OCI-LY3 (cell line): ENCODE measurements around the gene SIVA1.

Source experiments
- CTCF ChIP-seq: fragments of 200-600, 300-600 bp; sonication (generic); IDR thresholded peaks from 2 replicates; pipeline ENCODE4 v1.5.1; 2014; ENCODE audit warnings: antibody characterized with exemption, low read length, low read depth
- EZH2phosphoT487 ChIP-seq: fragments of 200-600 bp; shearing (Covaris generic); IDR thresholded peaks from 2 replicates; pipeline ENCODE4 v1.6.1; 2018; ENCODE audit warnings: antibody characterized with exemption, mixed run types, low read depth

GRCh38 chr14:104775073-104775489 lies 22.1 kb downstream of the SIVA1 start:
- TF ChIP-seq CTCF (no peak), EZH2phosphoT487 (no peak)
